Parathyroid adenoma (tissue), 2 donors: ENCODE data around the gene FLCN.

Experiments used
- H2AFZ ChIP-seq: fragments of 300-600 bp; sonication (generic); one replicate; pipeline ENCODE4 v1.7.0; 2017; ENCODE audit warnings: antibody characterized with exemption, mild to moderate bottlenecking
- H3K27ac ChIP-seq: fragments of 300-600 bp; sonication (generic); one replicate; pipeline ENCODE4 v1.7.0; 2017
- H3K27me3 ChIP-seq: fragments of 300-600 bp; sonication (generic); one replicate; pipeline ENCODE4 v1.7.0; 2017; ENCODE audit warnings: low read length; ENCODE audit not compliant: control insufficient read depth, insufficient read depth
- H3K36me3 ChIP-seq: fragments of 300-600 bp; sonication (generic); one replicate; pipeline ENCODE4 v1.7.0; 2017; ENCODE audit warnings: low read length; ENCODE audit not compliant: control insufficient read depth, insufficient read depth
- H3K4me1 ChIP-seq: fragments of 300-600 bp; sonication (generic); one replicate; pipeline ENCODE4 v1.7.0; 2017; ENCODE audit warnings: control low read depth
- H3K4me2 ChIP-seq: fragments of 300-600 bp; sonication (generic); one replicate; pipeline ENCODE4 v1.7.0; 2017; ENCODE audit warnings: low read length
- H3K4me3 ChIP-seq: fragments of 300-600 bp; sonication (generic); one replicate; pipeline ENCODE4 v1.7.0; 2017; ENCODE audit warnings: low read depth, low read length
- H3K79me2 ChIP-seq: fragments of 300-600 bp; sonication (generic); one replicate; pipeline ENCODE4 v1.7.0; 2017; ENCODE audit warnings: control low read depth
- H3K9ac ChIP-seq: fragments of 300-600 bp; sonication (generic); one replicate; pipeline ENCODE4 v1.7.0; 2017; ENCODE audit warnings: mild to moderate bottlenecking
- H3K9me3 ChIP-seq: fragments of 300-600 bp; sonication (generic); one replicate; pipeline ENCODE4 v1.7.0; 2017; ENCODE audit warnings: low read length; ENCODE audit not compliant: control insufficient read depth
- TF ChIP-seq, protein P1 (sequence below): fragments of 300-600 bp; sonication (generic); IDR thresholded peaks from one replicate; pipeline ENCODE4 v1.7.0; 2017; ENCODE audit warnings: antibody characterized with exemption, mild to moderate bottlenecking
- donor health status: primary hyperparathyroidism.

The FLCN gene

DNA sequence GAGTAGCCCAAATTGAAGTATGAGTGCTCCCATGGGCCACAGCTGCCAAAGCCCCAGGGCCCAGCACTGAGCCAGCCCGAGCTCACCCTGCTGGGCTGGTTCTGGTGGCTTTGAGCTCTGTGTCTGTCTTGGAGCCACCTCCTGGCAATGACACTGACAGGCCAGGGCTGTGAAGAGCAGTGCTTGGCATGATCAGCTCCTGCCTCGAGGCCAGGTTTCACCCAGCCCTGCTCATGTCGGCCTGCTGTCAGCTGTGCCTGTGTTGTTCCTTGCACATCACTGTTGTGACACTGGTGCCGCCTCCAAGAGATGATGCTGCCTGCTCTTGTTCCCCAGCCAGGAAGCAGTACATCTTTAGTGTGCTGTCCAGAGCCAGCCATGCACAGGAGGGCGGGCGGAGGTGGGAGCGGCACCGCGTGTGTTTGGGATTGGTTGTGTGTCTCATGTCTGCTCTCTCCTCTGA lies 56.8 kb downstream of the FLCN start:
- no peak overlapping the region for H2AFZ ChIP-seq
- no peaks in the 10 kb centered on the region for H3K27me3 ChIP-seq
- TF ChIP-seq, protein P1, sequence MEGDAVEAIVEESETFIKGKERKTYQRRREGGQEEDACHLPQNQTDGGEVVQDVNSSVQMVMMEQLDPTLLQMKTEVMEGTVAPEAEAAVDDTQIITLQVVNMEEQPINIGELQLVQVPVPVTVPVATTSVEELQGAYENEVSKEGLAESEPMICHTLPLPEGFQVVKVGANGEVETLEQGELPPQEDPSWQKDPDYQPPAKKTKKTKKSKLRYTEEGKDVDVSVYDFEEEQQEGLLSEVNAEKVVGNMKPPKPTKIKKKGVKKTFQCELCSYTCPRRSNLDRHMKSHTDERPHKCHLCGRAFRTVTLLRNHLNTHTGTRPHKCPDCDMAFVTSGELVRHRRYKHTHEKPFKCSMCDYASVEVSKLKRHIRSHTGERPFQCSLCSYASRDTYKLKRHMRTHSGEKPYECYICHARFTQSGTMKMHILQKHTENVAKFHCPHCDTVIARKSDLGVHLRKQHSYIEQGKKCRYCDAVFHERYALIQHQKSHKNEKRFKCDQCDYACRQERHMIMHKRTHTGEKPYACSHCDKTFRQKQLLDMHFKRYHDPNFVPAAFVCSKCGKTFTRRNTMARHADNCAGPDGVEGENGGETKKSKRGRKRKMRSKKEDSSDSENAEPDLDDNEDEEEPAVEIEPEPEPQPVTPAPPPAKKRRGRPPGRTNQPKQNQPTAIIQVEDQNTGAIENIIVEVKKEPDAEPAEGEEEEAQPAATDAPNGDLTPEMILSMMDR: no peak
- H3K36me3 ChIP-seq: no peaks in the 10 kb centered on the region
- no peaks in the 10 kb centered on the region for H3K4me1 ChIP-seq
- no peaks in the 10 kb centered on the region for H3K79me2 ChIP-seq
- no peak overlapping the region for H3K27ac ChIP-seq
- no peak overlapping the region for H3K4me2 ChIP-seq
- H3K9ac ChIP-seq: no peak overlapping the region
- H3K4me3 ChIP-seq: no peak overlapping the region
- no peaks in the 10 kb centered on the region for H3K9me3 ChIP-seq

DNA sequence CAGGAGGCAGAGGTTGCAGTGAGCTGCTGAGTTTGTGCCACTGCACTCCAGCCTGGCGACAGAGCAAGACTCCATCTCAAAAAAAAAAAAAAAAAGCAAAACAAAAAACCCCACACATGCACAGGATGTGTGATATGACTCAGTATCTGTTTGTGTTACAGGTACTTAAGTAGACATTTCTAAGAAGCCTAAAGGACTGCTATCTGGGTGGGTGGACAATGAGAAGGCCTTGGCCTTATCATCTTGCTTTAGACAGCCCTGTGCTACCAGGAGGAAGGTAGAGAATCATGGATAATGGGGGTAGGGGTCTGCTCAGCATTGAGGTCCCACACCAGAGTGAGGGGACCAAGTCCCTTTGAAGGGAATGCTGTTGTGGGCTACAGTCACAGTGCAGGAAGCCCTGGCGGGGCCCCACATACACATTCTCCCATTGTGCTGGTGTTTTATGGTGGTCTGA lies 57.6 kb downstream of the FLCN start:
- TF ChIP-seq, protein P1: no peak
- H3K9me3 ChIP-seq: no peaks in the 10 kb centered on the region
- H3K4me1 ChIP-seq: no peaks in the 10 kb centered on the region
- no peak overlapping the region for H3K4me3 ChIP-seq
- H3K27me3 ChIP-seq: no peaks in the 10 kb centered on the region
- H3K36me3 ChIP-seq: no peaks in the 10 kb centered on the region
- H3K79me2 ChIP-seq: no peaks in the 10 kb centered on the region
- H3K4me2 ChIP-seq: no peak overlapping the region
- H3K27ac ChIP-seq: no peak overlapping the region
- no peak overlapping the region for H2AFZ ChIP-seq
- no peak overlapping the region for H3K9ac ChIP-seq

DNA sequence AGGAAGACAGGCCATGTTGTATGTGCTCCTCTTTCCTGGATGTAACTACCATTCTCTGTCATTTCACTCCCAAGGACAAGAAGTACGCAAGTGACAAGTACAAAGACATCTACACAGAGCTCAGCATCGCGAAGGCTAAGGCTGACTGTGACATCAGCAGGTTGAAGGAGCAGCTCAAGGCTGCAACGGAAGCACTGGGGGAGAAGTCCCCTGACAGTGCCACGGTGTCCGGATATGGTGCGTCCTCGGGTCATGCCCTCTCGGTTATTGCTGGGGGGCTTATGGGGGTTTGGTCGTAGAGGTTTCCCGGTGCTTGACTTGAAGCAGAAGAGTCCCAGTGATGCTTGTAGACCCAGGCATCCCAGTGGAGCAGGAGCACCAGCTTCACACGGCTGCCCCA lies 59.8 kb downstream of the FLCN start:
- Histone ChIP-seq H3K9ac (no peak overlapping the region), H3K27ac (no peak overlapping the region), H3K9me3 (no peaks in the 10 kb centered on the region), H3K36me3 (no peaks in the 10 kb centered on the region), H3K4me2 (no peak overlapping the region), H3K27me3 (no peaks in the 10 kb centered on the region), H3K4me3 (no peak overlapping the region), H2AFZ (no peak overlapping the region), H3K4me1 (no peaks in the 10 kb centered on the region), H3K79me2 (no peaks in the 10 kb centered on the region)
- TF ChIP-seq, protein P1: no peak

DNA sequence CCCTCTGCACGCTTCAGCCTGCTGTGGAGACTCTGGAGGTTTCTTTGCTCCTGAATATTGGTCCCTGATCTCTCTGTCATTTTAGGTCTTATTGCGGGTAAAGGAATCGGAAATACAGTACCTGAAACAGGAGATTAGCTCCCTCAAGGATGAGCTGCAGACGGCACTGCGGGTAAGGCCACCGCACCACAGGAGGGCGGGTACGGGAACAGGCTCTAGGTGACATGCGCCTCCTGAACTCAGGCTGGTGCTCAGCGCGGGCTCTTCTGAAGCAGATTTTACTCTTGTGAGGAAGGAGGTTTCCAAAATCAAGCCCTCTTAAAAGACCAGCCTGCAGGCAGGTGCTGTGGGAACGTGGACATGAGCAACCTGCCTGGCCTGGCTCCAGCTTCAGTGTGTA lies 60.6 kb downstream of the FLCN start:
- no peaks in the 10 kb centered on the region for H3K36me3 ChIP-seq
- no peak overlapping the region for H2AFZ ChIP-seq
- no peaks in the 10 kb centered on the region for H3K4me1 ChIP-seq
- H3K9me3 ChIP-seq: no peaks in the 10 kb centered on the region
- H3K27me3 ChIP-seq: no peaks in the 10 kb centered on the region
- TF ChIP-seq, protein P1: no peak
- H3K9ac ChIP-seq: no peak overlapping the region
- H3K4me3 ChIP-seq: no peak overlapping the region
- no peak overlapping the region for H3K4me2 ChIP-seq
- no peak overlapping the region for H3K27ac ChIP-seq
- H3K79me2 ChIP-seq: no peaks in the 10 kb centered on the region

DNA sequence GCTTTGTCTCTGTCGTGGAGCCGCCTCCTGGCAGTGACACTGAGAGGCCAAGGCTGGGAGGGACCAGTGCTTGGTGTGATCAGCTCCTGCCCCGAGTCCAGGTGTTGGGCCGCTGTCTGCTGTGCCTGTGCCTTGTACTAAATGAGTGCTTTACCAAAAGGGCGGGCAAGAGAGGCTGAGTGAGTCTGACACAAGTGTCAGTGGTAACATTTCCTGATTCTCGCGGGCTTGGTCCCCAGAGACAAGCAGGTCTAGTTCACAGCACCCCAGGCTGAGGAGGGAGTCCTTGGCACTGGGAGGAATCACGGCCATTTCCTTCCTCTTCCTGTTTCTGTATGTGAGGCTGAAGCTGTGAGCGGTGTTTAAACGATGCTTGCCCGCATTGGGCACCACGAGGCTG lies 61.1 kb downstream of the FLCN start:
- H3K27ac ChIP-seq: no peak overlapping the region
- H3K9ac ChIP-seq: no peak overlapping the region
- no peaks in the 10 kb centered on the region for H3K4me1 ChIP-seq
- TF ChIP-seq, protein P1: no peak
- H3K79me2 ChIP-seq: no peaks in the 10 kb centered on the region
- H3K4me3 ChIP-seq: no peak overlapping the region
- H3K27me3 ChIP-seq: no peaks in the 10 kb centered on the region
- H3K4me2 ChIP-seq: no peak overlapping the region
- no peaks in the 10 kb centered on the region for H3K36me3 ChIP-seq
- no peak overlapping the region for H2AFZ ChIP-seq
- H3K9me3 ChIP-seq: no peaks in the 10 kb centered on the region
